ENCODE results near the gene TBX5.

The TBX5 gene

DNA sequence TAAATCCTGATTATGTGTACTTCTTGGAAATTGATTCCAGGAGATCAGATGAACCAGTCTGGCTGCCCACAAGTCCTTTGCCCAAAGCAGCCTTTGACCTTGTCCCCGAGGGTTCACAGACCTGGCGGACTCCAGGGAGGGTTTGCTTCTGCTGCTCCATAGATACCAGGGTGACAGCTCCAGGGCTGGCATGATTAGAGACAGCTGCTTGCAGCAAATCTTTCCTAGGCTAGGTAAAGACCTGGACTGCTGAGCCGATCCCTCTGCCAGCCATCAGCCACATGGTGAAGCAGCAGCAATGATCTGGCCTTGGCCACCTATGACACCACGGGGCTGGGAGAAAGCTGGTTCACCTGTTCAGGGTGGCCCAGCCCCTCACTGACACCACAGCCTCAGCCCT lies 10.1 kb upstream of the TBX5 start:
- H3F3A ChIP-seq (ENCODE audit: control insufficient read depth, insufficient read depth): no peaks in the 10 kb centered on the region
- H3K27me3 ChIP-seq (ENCODE audit: control insufficient read depth, low read length): peaks cover 31% of the 10 kb centered on the region
- TF ChIP-seq, protein P1, sequence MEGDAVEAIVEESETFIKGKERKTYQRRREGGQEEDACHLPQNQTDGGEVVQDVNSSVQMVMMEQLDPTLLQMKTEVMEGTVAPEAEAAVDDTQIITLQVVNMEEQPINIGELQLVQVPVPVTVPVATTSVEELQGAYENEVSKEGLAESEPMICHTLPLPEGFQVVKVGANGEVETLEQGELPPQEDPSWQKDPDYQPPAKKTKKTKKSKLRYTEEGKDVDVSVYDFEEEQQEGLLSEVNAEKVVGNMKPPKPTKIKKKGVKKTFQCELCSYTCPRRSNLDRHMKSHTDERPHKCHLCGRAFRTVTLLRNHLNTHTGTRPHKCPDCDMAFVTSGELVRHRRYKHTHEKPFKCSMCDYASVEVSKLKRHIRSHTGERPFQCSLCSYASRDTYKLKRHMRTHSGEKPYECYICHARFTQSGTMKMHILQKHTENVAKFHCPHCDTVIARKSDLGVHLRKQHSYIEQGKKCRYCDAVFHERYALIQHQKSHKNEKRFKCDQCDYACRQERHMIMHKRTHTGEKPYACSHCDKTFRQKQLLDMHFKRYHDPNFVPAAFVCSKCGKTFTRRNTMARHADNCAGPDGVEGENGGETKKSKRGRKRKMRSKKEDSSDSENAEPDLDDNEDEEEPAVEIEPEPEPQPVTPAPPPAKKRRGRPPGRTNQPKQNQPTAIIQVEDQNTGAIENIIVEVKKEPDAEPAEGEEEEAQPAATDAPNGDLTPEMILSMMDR (IDR thresholded peaks at IDR 0.05; ENCODE audit: low read depth, low read length, poor library complexity, severe bottlenecking): no peak
- no peak for TF ChIP-seq EZH2phosphoT487 (IDR thresholded peaks at IDR 0.05; ENCODE audit: borderline replicate concordance, low read length)
- no peak overlapping the region for H3K27ac ChIP-seq (ENCODE audit: low read depth, low read length)
- no peaks in the 10 kb centered on the region for H4K20me1 ChIP-seq (ENCODE audit: control insufficient read depth, insufficient read depth, low read depth, low read length)
- no peaks in the 10 kb centered on the region for H3K9me3 ChIP-seq (ENCODE audit: control insufficient read depth, insufficient read depth, low read length)
- H3K36me3 ChIP-seq (ENCODE audit: control insufficient read depth, low read length): no peaks in the 10 kb centered on the region
- H3K4me3 ChIP-seq (ENCODE audit: low read length): no peak overlapping the region
- H3K4me2 ChIP-seq (ENCODE audit: low read length): no peak overlapping the region
- H3K4me1 ChIP-seq (ENCODE audit: control insufficient read depth, low read length): no peaks in the 10 kb centered on the region
- H3K9me2 ChIP-seq (replicated peaks; ENCODE audit: control insufficient read depth, low read length): no peaks in the 10 kb centered on the region
- no peaks in the 10 kb centered on the region for H3K79me2 ChIP-seq (ENCODE audit: control insufficient read depth, low read length)

DNA sequence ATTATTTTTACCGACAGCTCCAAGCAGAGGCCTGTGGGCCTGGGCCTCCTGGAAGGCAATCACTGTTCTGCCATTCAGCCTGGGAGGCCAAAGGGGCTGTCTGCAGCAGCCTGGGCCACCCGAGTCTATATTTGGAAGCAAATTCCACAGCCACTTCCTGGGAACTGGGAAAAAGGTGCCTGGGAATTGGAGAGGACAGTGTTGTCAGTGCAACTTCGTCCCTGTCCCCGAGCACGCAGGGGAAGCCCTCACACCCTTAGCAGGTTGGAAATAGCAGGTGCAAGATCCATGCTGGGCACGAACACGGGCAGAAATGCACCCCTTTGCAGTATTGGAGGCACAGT lies 9.6 kb upstream of the TBX5 start:
- Histone ChIP-seq H3K27ac (ENCODE audit: low read depth, low read length) (no peak overlapping the region), H3K4me1 (ENCODE audit: control insufficient read depth, low read length) (no peaks in the 10 kb centered on the region), H3K4me2 (ENCODE audit: low read length) (no peak overlapping the region), H3K27me3 (ENCODE audit: control insufficient read depth, low read length) (peaks cover 31% of the 10 kb centered on the region), H3K9me3 (ENCODE audit: control insufficient read depth, insufficient read depth, low read length) (no peaks in the 10 kb centered on the region), H3F3A (ENCODE audit: control insufficient read depth, insufficient read depth) (no peaks in the 10 kb centered on the region), H3K9me2 (replicated peaks; ENCODE audit: control insufficient read depth, low read length) (no peaks in the 10 kb centered on the region), H3K4me3 (ENCODE audit: low read length) (no peak overlapping the region), H4K20me1 (ENCODE audit: control insufficient read depth, insufficient read depth, low read depth, low read length) (no peaks in the 10 kb centered on the region), H3K36me3 (ENCODE audit: control insufficient read depth, low read length) (no peaks in the 10 kb centered on the region), H3K79me2 (ENCODE audit: control insufficient read depth, low read length) (no peaks in the 10 kb centered on the region)
- no peak for TF ChIP-seq EZH2phosphoT487 (IDR thresholded peaks at IDR 0.05; ENCODE audit: borderline replicate concordance, low read length)
- TF ChIP-seq, protein P1 (IDR thresholded peaks at IDR 0.05; ENCODE audit: low read depth, low read length, poor library complexity, severe bottlenecking): no peak

DNA sequence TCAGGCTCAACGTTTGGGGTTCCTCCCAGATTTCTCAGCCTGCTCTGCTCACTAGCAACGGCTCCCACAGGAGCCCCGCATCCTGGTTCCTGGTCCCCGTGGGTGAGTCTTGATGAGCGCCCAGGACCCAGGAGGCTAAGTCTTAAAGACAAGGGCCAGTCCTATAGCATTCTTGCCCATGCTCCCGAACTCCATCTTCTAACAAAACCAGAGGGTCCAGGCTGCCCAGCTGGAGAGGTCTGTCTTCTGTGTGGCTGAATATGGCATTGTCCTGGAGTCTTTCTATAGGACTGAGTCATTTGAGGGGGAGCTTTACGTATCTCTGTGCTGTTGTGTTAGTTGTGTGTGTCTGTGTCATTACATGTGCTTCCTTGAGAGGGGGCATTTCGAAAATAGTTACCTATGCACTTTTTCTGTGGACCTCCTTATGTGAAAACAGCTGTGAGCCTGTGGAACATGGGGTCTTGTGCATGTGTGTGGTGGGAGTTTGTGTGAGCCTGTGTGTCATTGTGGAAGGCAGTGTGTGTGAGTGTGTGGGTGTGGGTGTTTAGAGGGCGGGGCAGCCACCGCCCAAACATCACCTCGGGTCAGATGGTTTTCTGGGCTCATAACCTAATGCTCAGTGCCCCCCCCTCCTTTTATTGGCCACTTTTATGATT lies 9.1 kb upstream of the TBX5 start:
- Histone ChIP-seq H3K4me3 (ENCODE audit: low read length) (no peak overlapping the region), H4K20me1 (ENCODE audit: control insufficient read depth, insufficient read depth, low read depth, low read length) (no peaks in the 10 kb centered on the region), H3K79me2 (ENCODE audit: control insufficient read depth, low read length) (no peaks in the 10 kb centered on the region), H3K4me1 (ENCODE audit: control insufficient read depth, low read length) (no peaks in the 10 kb centered on the region), H3K27ac (ENCODE audit: low read depth, low read length) (no peak overlapping the region), H3K27me3 (ENCODE audit: control insufficient read depth, low read length) (peaks cover 31% of the 10 kb centered on the region), H3K4me2 (ENCODE audit: low read length) (no peak overlapping the region), H3K9me3 (ENCODE audit: control insufficient read depth, insufficient read depth, low read length) (no peaks in the 10 kb centered on the region), H3F3A (ENCODE audit: control insufficient read depth, insufficient read depth) (no peaks in the 10 kb centered on the region), H3K36me3 (ENCODE audit: control insufficient read depth, low read length) (no peaks in the 10 kb centered on the region), H3K9me2 (replicated peaks; ENCODE audit: control insufficient read depth, low read length) (no peaks in the 10 kb centered on the region)
- TF ChIP-seq, protein P1 (IDR thresholded peaks at IDR 0.05; ENCODE audit: low read depth, low read length, poor library complexity, severe bottlenecking): no peak
- no peak for TF ChIP-seq EZH2phosphoT487 (IDR thresholded peaks at IDR 0.05; ENCODE audit: borderline replicate concordance, low read length)

Data from DOHH2 (cell line).